Measurements from ENCODE around the gene ANKZF1.

DNA sequence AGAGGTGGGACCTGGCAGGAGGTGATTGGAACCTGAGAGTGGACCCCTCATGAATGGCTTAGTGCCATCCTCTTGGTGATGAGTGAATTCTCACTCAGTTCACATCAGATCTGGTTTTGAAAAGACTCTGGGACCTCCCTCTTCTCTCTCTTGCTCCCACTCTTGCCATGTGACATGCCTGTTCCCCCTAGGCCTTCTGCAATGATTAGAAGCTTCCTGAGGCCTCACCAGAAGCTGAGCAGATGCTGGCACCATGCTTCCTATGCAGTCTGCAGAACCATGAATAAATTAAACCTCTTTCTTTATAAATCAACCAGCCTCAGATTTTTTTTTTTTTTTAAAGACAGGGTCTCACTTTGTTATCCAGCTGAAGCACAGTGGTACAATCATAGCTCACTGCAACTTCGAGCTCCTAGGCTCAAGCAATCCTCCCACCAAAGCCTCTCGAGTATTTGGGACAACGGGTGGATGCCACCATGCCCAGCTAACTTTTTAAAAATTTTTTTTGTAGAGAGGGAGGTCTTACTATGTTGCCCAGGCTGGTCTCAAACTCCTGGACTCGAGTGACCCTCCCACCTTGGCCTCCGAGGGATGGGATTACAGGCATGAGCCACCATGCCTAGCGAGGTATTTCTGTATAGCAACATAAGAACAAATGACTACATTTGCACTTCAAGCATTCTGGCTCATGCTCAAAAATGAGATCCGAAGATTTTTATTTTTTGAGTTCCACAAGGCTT, 25.0 kb upstream of the ANKZF1 start:
- TF ChIP-seq, protein P1, sequence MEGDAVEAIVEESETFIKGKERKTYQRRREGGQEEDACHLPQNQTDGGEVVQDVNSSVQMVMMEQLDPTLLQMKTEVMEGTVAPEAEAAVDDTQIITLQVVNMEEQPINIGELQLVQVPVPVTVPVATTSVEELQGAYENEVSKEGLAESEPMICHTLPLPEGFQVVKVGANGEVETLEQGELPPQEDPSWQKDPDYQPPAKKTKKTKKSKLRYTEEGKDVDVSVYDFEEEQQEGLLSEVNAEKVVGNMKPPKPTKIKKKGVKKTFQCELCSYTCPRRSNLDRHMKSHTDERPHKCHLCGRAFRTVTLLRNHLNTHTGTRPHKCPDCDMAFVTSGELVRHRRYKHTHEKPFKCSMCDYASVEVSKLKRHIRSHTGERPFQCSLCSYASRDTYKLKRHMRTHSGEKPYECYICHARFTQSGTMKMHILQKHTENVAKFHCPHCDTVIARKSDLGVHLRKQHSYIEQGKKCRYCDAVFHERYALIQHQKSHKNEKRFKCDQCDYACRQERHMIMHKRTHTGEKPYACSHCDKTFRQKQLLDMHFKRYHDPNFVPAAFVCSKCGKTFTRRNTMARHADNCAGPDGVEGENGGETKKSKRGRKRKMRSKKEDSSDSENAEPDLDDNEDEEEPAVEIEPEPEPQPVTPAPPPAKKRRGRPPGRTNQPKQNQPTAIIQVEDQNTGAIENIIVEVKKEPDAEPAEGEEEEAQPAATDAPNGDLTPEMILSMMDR (IDR thresholded peaks at IDR 0.05) = no peak
- TF ChIP-seq POLR2A (IDR thresholded peaks at IDR 0.05) = no peak

All from right lobe of liver (tissue), 4 donors.